Measurements from ENCODE around the gene IL6ST.
"Not testable (repeated sequence)": the region's sequence is repeated elsewhere in the genome, so short reads cannot be mapped to it uniquely, and the experiment has no call there.

IL6ST gene

GRCh38 chr5:56003679-56004078 lies 8.9 kb upstream of the IL6ST start:
- no peak for DNase-seq

- DNase-seq = no peak
Observed at GRCh38 chr5:56003179-56003578, 8.4 kb upstream of the IL6ST start.

GRCh38 chr5:56002303-56002702 lies 7.5 kb upstream of the IL6ST start:
- DNase-seq = no peak

GRCh38 chr5:56000221-56000620 lies 5.5 kb upstream of the IL6ST start:
- DNase-seq = not testable (repeated sequence)

- DNase-seq = no peak
Observed at GRCh38 chr5:55998966-55999365, 4.2 kb upstream of the IL6ST start.

GRCh38 chr5:55997742-55998351 lies 3.1 kb upstream of the IL6ST start:
- no peak for DNase-seq

GRCh38 chr5:55994998-55995914 lies 493 bp upstream of the IL6ST start:
- DNase-seq = peak; percentile 86 to 96 (median 93)

- no peak for DNase-seq
Observed at GRCh38 chr5:55993731-55994494, 850 bp downstream of the IL6ST start.

GRCh38 chr5:55993013-55993412 lies 1.8 kb downstream of the IL6ST start:
- no peak for DNase-seq

GRCh38 chr5:55991768-55992486 lies 2.8 kb downstream of the IL6ST start:
- no peak for DNase-seq

GRCh38 chr5:55990895-55991294 lies 3.9 kb downstream of the IL6ST start:
- not testable (repeated sequence) for DNase-seq

- no peak for DNase-seq
Observed at GRCh38 chr5:55989860-55990259, 4.9 kb downstream of the IL6ST start.

GRCh38 chr5:55988979-55989638 lies 5.7 kb downstream of the IL6ST start:
- no peak for DNase-seq

- DNase-seq = not testable (repeated sequence)
Observed at GRCh38 chr5:55988428-55988827, 6.3 kb downstream of the IL6ST start.

GRCh38 chr5:55986931-55987330 lies 7.8 kb downstream of the IL6ST start:
- no peak for DNase-seq

- DNase-seq = no peak
Observed at GRCh38 chr5:55985181-55985580, 9.6 kb downstream of the IL6ST start.

- DNase-seq = no peak
Observed at GRCh38 chr5:55983986-55984385, 10.8 kb downstream of the IL6ST start.

GRCh38 chr5:55982957-55983381 lies 11.8 kb downstream of the IL6ST start:
- no peak for DNase-seq

GRCh38 chr5:55973296-55973695 lies 21.5 kb downstream of the IL6ST start:
- DNase-seq = no peak

GRCh38 chr5:55969956-55970355 lies 24.8 kb downstream of the IL6ST start:
- no peak for DNase-seq

- DNase-seq = no peak
Observed at GRCh38 chr5:55966284-55966683, 28.5 kb downstream of the IL6ST start.

GRCh38 chr5:55965525-55965924 lies 29.2 kb downstream of the IL6ST start:
- DNase-seq = no peak

All from activated CD4-positive, CD25-positive, alpha-beta regulatory T cell (primary cell).